H7 (cell line): ENCODE data around the gene RBM7. TPM values are rescaled to one million over a fixed set of nuclear protein-coding genes. Genes with fewer than 3 reads are reported as not detected.

Experiments
- DNase-seq: peaks from one replicate; pipeline ENCODE4 v3.0.0; 2012
- H3K27me3 ChIP-seq: 2 replicates; pipeline ENCODE4 v1.6.0; 2011; ENCODE audit warnings: mild to moderate bottlenecking, low read length; ENCODE audit not compliant: control insufficient read depth, insufficient read depth
- H3K36me3 ChIP-seq: replicated peaks from 2 replicates; pipeline ENCODE4 v1.5.1; 2011; ENCODE audit warnings: low read length; ENCODE audit not compliant: control insufficient read depth, insufficient read depth
- H3K4me3 ChIP-seq: 2 replicates; pipeline ENCODE4 v1.5.1; 2011; ENCODE audit warnings: low read depth, mild to moderate bottlenecking, control low read depth, low read length, moderate library complexity; ENCODE audit not compliant: insufficient read depth
- total RNA-seq: library from RNA; depleted of rRNA; stranded (reverse); fragments of >200 nt; shearing (Covaris generic); gene quantifications from 2 replicates; pipeline ENCODE4 v1.2.3, GENCODE V29; 2014; rRNA removed

The RBM7 gene
- total RNA-seq, 1 experiment from 2014 or later = 30.0 TPM

GRCh38 chr11:114448749-114449482 lies 48.5 kb downstream of the RBM7 start:
- Histone ChIP-seq H3K27me3 (no peaks in the 10 kb centered on the region), H3K36me3 (peaks cover 20% of the 10 kb centered on the region), H3K4me3 (no peak overlapping the region)
- DNase-seq = no peak

DNA sequence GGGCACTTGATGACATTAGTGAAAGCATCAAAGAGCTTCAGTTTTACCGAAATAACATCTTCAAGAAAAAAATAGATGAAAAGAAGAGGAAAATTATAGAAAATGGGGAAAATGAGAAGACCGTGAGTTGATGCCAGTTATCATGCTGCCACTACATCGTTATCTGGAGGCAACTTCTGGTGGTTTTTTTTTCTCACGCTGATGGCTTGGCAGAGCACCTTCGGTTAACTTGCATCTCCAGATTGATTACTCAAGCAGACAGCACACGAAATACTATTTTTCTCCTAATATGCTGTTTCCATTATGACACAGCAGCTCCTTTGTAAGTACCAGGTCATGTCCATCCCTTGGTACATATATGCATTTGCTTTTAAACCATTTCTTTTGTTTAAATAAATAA lies 49.4 kb downstream of the RBM7 start:
- no peak for DNase-seq
- H3K4me3 ChIP-seq = no peak overlapping the region
- H3K27me3 ChIP-seq = no peaks in the 10 kb centered on the region
- H3K36me3 ChIP-seq = peaks cover 18% of the 10 kb centered on the region

DNA sequence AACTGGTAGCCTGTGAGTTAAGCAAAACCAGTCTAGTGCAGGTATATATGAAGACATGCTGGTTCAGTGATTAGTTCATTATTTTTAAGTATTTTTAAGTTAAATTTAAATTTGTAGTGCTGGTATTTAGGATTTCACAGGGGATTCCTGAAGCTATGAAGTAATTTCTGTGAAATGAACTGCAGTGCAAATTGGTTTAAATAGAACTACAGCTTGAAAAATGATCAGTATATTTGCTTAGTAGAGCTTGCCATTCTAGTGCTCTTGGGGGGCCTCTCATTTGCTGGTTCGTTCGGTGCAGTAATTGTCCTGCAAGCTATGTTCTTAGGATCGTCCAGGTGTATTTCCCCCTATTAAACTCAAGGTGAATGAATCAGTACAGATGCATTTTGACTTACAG lies 51.9 kb downstream of the RBM7 start:
- no peak for DNase-seq
- no peak overlapping the region for H3K4me3 ChIP-seq
- no peaks in the 10 kb centered on the region for H3K27me3 ChIP-seq
- H3K36me3 ChIP-seq = peaks cover 13% of the 10 kb centered on the region

Other genes with a start within 250 kb of the RBM7 start
- not detected in 2 replicates for gene NNMT, start 104.3 kb upstream of the RBM7 start, total RNA-seq
- gene C11orf71, start 155 bp upstream of the RBM7 start, total RNA-seq = 5.8 and 11.1 TPM in 2 replicates
- 116 and 122 TPM in 2 replicates for gene REXO2, start 38.8 kb downstream of the RBM7 start, total RNA-seq
- not detected in 2 replicates for gene NXPE1, start 159.2 kb downstream of the RBM7 start, total RNA-seq
- gene NXPE4, start 195.1 kb downstream of the RBM7 start, total RNA-seq = not detected in 2 replicates